HG02885 (cell line): ENCODE data around the gene F11.
A peak's percentile ranks its signal among the peaks of the same experiment; 100 is the strongest.
"Not testable (repeated sequence)": the region's sequence is repeated elsewhere in the genome, so short reads cannot be mapped to it uniquely, and the experiment has no call there.

Experiments
- ATAC-seq: cut with Tn5 transposase; IDR thresholded peaks from one replicate; pipeline ENCODE4 v1.9.1; 2021; ENCODE audit warnings: mild to moderate bottlenecking; ENCODE audit not compliant: unreplicated experiment, poor library complexity

Gene F11

GRCh38 chr4:186297013-186297645 is 31.1 kb downstream of the F11 start:
- peak; percentile 50 for ATAC-seq

DNA sequence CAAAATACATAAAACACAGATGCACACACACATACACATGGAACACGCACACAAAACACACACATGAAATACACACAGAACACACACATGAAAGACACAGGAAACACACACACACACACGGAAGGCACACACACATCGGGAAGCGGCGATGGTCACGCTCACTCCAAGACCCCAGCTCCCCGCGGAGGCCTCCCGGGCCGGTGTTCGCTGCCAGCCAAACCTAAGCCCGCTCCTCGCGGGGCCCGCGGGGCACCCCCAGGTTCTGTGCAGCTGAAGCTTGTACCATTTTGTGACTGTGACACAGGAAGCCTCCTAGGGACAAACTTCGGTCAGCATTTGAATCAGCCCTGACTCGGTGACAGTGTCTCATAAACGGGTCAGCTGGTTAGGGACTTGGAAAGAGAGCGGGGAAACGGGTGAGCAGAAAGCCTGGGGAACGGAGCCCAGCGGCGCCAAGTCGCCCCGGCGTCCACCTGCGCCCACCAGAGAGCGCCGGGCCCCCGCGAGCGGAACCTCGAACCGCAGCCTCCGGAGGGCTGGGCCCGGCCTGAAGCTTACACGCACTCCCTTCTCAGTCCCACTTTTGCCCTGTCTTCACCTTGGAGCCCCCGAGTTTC is 32.1 kb downstream of the F11 start:
- no peak for ATAC-seq

- ATAC-seq = no peak
These were observed 33.3 kb downstream of the F11 start for GRCh38 chr4:186299291-186299690.

- ATAC-seq = no peak
These were observed 34.8 kb downstream of the F11 start for GRCh38 chr4:186300659-186301390.

DNA sequence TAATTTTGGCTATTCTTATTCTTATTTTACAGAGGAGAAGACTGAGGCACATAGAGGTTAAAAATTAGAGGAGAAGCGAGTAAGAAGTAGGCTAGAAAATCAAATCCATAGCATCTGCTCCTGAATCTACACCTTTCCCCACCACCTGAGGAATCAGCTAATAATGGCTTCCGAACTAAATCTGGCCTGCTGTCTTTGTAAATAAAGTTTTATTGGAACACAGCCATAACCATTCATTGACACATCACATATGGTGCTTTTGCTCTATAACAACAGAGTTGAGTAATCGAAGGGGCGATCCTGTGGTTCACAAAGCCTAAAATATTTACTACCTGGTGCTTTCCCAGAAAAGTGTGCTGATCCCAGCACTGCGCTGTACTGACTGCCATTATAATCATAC is 38.2 kb downstream of the F11 start:
- no peak for ATAC-seq

DNA sequence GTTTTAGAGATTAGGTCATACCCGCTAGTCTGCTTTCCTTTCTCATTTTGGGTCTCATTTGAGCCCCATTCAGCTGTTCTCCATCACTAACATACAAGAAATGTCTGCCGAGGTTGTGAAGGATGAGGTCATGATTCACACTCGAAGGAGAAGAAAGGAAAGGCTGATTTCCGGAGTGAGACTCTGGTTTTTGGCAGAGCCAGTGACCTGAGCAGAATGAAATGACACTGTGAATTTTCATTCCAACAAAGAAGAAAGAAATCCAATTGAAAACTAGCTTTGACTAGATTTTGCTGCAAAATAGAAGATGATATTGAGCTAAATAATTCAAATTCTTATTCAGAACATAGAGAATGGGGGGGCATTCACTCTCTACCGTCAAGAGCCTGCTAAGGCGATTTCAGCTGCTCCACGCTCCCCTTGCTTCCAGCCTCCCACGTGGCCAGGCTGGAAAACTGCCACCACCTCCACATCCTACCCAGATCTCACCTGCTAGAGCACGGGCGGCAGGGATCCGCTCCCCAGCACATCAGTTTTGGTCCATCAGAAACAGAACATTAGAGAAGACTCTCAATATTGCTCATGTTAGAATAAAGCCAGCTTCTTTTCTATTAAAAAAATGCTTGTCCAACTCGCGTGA is 39.0 kb downstream of the F11 start:
- ATAC-seq = no peak

- no peak for ATAC-seq
These were observed 41.5 kb downstream of the F11 start for GRCh38 chr4:186307497-186307896.

GRCh38 chr4:186307916-186308315 is 41.9 kb downstream of the F11 start:
- no peak for ATAC-seq

- ATAC-seq = no peak
These were observed 52.5 kb downstream of the F11 start for GRCh38 chr4:186318481-186318880.

DNA sequence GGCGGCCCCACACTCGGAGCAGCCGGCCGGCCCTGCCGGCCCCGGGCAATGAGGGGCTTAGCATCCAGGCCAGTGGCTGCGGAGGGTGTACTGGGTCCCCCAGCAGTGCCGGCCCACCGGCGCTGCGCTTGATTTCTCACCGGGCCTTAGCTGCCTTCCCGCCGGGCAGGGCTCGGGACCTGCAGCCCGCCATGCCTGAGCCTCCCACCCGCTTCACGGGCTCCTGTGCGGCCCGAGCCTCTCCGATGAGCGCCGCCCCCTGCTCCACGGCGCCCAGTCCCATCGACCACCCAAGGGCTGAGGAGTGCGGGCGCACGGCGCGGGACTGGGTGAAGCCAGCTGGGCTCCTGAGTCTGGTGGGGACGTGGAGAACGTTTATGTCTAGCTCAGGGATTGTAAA is 58.7 kb downstream of the F11 start:
- not testable (repeated sequence) for ATAC-seq

GRCh38 chr4:186326391-186326790 is 60.4 kb downstream of the F11 start:
- no peak for ATAC-seq

DNA sequence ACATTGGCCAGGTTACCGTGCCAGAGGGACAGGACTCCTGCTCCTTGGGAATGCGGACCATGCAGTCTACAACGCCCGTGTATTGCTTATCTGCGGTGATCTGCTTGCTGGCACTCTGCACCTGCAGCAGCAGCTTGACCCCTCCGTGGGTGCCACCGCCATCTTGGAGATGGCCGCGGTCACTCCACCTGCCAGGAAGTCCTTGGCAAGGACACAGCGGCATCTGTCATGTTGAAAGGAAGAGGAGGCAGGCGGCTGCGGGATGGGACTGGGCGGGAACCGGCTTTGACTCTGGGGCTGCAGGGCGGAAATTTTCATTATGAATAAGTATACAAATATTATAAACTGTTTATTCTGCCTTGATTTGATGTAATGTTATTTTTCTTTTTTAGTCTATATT is 63.4 kb downstream of the F11 start:
- ATAC-seq = no peak

- ATAC-seq = no peak
These were observed 64.4 kb downstream of the F11 start for GRCh38 chr4:186330368-186330767.

DNA sequence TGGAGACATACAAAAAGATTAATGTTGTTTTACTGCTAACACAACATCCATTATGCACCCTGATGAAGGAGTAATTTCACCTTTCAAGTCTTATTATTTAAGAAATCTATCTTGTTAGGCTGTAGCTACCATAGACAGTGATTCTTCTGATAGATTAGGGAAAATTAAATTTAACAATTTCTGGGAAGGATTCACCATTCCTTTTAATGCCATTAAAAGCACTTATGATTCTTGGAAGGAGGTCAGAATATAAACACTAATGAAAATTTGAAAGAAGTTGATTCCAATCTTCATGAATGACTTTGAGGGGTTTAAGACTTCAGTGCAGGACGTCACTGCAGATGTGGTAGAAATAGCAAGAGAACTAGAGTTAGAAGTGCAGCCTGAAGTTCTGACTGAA is 69.8 kb downstream of the F11 start:
- ATAC-seq = no peak
